ENCODE measurements around the gene TBC1D30.
"Not testable (repeated sequence)": the region's sequence is repeated elsewhere in the genome, so short reads cannot be mapped to it uniquely, and the experiment has no call there.

TBC1D30 gene

DNA sequence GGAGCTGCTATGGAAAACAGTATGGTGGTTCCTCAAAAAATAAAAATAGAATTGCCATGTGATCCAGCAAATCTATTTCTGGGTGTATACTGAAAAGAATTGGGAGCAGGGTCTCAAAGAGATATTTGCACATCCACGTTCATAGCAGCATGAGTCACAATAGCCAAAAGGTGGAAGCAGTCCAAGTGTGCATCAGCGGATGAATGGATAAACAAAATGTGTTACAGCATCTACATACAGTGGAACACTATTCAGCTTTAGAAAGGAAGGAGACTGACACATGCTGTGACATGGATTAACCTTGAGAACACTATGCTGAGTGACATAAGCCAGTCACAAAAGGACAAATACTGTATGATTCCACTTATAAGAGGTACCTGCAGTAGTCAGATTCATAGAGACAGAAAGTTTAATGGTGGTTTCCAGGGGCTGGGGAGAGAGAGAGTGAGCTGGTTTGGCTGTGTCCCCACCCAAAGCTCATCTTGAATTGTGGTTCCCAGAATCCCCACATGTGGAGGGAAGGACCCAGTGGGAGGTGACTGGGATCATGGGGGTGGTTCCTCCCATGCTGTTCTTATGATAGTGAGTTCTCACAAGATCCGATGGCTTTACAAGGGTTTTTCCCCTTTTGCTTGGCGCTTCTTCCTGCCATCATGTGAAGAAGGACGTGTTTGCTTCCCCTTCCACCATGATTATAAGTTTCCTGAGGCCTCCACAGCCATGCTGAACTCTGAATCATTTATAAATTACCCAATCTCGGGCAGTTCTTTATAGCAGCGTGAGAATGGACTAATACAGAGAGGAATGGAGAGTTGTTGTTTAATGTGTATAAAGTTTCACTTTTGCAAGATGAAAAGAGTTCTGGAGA lies 17.6 kb upstream of the TBC1D30 start:
- no peak for DNase-seq

DNA sequence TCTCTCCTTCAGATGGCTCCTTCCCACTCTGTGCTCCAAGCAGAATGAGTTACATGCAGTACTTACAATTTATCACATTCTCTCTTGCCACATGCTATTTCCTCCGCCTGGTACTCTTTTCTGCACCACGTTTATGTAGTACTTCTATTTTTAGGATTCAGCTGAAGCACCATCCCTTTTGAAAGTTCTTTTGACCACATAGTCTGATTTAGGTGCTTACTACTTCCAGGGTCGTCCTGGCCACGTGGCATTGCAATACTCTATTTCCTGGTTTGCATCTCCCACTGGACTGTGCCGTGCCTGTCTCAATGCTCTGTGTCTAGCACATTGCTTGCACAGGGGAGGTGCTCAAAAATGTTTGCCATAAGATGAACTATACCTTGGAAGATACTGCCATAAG lies 16.3 kb upstream of the TBC1D30 start:
- DNase-seq, result no peak

DNA sequence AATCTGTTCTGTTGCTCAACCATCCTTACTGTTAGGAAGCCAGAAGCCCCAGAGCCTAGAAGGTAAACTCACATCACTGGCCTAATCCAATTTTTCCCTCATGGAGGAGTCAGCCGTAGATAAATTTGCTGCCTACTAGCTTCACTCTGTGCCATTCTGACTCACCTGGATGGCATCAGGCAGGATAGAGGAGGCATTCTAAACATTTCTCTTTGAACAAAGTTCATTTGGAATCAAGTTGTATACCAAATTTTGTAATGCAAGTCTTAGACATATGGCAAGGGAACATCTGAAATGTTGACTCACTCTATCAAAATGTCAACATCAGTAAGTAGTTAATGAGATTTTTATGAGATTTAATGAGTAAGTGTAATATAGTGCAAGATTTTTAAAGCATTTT lies 13.6 kb upstream of the TBC1D30 start:
- no peak for DNase-seq

DNA sequence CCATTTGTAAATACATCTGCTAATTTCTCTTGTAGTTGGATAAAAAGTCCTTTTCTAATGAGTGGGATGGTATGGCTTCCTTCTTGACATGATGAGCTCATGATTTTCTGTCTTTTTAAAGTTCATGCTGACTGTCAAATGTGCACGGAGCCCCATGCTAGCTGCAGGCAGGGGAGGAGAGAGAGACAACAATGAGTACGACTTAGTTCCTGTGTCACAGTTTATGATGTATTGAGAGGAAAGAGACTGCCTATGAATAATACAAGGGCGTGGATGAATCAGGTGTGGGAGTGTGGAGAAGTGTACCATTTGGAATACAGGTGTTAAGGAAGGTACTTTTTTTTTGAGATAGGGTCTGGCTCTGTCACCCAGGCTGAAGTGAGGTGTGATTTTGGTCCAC lies 10.7 kb upstream of the TBC1D30 start:
- DNase-seq, result no peak

DNA sequence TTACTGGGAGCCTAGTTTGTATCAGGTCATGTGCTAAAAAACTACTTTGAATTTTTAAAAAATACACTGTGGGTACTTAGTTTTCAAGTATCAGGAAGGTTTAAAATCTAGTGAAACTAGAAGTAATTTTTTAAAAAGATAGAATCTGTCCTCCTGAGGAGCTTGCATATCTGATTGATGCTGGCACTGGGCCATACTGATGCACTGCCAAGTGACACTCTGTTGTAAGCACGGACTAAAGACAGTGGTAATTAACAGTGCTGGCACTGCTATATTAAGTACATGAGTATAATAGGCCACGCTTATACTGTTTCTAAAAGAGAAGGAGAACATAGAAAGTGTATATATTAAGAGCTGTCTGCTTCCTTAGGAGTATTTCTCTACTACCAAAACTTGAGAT lies 10.0 kb upstream of the TBC1D30 start:
- DNase-seq, result no peak

DNA sequence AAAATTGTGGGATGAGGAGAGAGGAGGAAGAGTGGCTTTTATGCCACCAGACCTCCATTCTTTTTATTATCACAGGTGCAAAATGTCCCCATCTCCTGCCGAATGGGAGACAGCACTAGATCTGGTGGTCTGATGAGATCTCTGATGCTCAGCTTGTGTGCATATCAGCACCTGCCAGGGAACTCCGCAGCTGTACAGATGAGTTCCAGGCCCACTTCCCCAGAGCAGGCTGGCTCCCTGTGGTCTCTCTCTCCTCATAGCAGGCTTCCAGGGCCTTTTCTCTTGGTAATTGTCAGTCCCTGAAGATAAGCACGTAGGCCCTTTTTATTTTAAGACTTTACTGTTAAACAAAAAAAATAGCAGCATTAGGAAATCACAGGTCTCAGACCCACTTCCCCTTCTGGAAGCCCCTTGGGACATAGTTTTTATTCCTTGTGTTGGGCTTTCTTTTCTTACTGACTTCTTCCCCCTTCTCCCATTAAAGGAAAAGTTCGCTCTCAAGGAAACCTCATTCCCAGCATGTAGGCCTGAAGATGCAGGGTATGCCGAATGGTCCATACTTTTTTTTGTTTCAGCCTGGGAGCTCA lies 4.5 kb upstream of the TBC1D30 start:
- no peak for DNase-seq

DNA sequence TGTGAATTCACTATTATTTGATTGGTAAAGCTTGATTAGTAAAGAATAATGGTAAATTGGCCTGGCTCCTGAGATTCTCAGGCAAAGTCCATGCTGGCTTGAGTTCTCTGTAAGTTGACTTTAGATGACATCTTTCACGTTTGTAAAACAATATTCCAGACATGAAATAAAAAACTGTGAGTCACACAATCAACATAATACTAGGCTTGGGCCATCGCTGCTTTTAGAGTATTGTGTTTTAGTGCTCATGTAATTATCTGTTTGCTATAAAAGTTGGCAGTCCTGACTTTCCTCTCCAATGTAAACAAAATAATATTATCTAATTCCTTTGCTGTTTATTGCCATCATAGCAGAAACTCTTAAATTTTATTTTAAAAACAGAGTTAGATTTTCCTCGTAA lies 3.9 kb upstream of the TBC1D30 start:
- DNase-seq, result no peak

DNA sequence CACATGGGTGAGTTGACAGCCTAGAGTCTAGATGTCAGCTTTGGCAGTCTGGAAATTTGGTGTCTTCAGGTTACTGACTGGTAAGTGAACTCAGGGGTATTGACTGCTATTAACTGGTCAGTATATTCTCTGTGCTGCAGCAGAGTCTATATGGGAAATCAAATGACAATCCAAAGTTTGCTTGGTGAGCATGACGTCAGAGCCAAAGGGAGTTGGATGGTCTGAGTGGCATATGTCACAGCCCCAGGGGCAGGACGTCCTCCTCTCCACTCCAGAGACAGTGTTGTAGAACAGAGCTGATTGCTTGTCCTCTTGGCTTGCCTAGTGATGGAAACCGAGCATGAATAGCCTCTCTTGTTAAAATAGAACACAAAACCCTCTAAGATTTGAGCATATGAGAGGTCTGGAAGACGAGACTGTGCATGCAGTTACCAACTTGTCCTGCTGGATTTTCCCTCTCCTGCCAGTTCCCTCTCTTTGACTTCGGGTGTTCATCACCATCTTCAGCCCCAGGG lies 3.3 kb upstream of the TBC1D30 start:
- no peak for DNase-seq

DNA sequence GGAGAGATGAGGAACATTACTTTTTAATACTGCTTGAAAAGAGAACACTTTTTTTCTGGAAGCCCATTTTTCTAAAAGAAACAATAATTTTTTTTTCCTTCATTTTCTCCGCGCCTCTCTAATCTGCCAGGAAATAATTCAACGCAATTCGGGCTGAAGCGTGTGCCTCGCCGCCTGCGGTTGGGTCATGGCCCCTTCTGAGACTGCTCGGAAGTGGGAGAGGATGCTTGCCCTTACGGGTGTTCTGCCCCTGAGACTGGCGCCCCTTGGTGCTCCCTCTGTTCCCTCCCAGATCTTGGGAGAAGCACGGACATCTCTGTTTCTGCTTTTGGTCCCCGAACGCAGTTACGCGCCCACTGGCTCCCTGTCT lies 332 bp upstream of the TBC1D30 start:
- DNase-seq, result no peak

DNA sequence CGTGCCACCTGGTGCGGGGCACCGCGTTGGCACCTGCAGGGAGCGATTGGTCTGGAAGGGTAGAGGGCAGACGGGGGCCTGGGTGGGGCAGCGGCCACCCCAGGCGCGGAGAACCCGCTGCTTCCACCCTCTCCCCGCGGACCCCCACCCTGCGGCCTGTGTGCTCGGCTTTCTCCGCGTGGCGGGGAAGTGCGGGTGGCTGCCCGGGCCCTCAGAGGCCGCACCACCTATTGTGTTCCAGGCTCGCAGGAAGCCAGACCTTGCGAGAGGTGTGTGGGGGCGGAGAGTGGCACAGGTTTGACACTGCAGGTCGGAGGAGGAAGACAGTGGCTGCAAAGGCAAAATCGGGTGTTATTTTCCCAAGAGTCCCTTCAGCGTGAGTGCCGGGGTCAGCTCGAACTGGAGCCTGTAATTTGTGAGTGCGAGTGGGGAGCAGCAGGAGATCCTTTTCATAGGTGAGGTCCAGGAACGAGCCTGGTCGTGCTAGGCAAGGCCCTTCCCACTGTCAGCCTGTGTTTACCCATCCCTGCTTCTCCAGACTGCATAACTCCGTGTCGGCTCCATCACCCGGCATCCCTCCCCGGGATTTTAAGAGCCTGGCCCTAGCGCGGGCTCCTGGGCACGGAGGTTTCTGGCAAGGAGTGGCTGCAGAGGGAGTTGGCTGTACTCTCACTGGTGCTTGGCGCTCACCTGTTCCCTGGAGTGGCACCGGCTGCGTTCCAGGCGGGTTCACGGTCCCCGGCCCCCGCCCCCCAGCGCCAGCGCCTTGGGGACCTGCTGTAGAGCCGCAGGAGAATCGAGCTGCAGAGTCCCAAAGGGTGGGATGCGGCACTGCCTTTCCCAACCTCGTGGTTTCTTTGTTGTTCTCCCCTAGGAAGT lies 935 bp downstream of the TBC1D30 start:
- DNase-seq, result peak; percentile 54

DNA sequence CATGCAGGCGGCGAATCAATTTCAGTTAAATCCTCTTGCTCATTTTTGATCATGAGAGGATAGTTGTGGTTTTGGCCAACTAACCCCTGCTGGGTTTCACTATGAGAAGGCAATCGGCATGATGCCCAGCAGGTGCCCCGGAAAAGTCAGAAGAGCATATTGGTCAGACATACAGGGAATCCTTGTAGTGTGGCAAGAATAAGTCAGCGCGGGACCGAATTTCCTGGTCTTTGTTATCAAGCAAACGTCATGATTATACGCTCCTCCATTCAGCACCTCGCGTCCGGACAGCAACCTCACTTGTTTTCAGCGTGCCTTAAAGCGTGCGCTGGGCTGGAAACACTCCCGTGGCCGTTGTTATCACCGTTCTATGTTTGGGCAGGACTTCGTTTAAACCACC lies 1.8 kb downstream of the TBC1D30 start:
- DNase-seq, result peak; percentile 73

DNA sequence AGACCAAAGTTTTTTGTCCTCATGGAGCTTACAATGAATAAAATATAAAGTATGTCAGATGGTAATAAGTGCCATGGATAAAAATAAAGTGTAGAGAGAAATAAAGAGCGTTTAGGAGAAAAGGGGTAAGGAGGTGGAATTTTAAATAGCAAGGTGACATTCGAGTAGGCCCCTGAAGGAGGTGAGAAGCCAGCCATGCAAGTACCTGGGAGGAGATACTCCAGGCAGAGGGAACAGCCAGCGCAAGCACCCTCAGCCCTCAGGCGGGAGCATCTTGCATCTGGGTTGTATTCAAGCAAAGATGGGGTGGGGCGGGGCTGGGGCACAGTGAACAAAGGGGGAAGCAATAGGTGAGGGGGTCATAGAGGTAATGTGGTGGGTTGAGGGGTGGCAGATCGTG lies 4.3 kb downstream of the TBC1D30 start:
- DNase-seq, result no peak

DNA sequence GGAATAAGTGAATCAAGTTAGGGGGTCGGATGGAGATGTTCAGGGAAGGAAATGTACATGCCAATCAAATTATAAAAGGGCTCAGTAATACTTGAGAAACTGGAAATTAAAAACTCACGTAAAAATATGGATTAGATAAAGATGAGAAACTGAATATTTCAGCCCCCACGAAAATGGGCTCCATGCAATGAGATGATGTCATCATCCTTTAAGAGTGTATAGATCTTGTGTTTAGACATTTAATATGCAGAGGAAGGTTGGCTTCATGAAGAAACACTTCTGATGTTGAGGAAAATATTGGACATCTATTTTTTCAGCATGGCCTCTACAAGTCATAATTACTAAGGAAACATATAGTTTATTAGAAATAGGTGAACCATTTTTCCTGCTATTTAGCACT lies 9.5 kb downstream of the TBC1D30 start:
- no peak for DNase-seq

DNA sequence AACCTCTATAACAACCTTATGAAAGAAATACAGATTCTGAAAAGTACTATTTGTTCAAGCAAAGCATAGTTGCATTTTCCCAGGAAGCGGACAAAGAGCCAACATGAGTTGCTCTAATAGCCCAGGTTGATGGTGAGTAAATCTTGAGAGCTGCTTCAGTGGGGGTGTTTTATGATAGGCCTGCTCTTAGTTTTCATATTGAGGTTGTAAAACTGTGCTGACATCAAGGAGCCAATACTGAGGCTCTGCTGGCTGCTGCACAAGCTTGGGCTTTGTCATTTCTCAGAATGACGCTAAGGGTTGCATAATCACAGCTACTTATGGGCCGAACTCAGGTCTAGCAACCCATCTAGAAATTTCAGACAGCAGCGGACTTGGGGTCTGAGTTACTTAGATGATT lies 11.5 kb downstream of the TBC1D30 start:
- no peak for DNase-seq

DNA sequence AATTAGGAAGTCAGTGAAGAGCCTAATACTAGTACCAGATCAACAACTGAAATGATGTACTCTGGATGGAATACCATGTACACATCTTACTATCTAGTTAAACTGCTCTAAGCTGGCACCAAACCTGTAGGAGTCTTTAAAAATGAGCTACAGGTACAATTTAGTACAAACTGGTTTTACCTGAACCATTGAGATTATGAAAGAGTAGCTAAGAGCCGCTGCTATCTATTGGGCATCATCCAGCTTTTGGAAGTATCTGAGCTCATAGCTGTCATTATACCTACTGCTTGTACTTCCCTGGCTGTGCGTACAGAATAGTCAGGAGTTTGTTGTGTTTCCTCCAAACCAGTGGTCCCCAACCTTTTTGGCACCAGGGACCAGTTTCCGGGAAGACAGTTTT lies 12.4 kb downstream of the TBC1D30 start:
- no peak for DNase-seq

DNA sequence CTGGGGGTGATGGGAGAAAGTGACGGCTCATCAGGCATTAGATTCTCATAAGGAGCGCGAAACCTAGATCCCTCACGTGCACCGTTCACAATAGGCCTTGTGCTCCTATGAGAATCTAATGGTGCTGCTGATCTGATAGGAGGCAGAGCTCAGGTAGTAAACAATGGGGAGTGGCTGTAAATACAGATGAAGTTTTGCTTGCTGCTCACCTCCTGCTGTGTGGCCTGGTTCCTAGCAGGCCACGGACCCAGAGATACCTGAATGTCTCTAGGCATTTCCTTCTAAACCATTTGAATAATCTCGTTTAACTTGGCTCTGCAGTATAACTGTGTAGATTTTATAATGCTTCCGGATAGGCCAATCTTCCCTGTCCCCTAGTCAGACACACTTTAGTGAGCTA lies 13.0 kb downstream of the TBC1D30 start:
- DNase-seq, result no peak

DNA sequence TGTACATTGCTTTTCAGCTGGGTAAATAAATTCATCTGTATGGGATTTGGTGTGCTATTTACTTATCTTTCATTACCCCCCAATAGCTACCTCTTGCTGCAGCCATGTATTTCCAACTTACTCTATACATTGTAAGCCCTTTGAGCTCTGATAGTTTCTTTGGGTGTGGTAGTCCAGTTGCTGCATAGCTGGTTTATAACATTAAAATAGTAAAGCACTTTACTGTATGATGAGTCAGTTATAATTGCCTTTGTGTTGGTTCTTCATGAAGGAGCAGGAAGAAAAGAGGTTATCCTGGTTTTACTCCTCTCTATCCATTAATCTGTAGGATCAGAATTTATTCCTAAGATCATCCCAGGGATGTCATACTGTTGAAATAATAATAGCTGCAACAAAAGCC lies 15.7 kb downstream of the TBC1D30 start:
- no peak for DNase-seq

DNA sequence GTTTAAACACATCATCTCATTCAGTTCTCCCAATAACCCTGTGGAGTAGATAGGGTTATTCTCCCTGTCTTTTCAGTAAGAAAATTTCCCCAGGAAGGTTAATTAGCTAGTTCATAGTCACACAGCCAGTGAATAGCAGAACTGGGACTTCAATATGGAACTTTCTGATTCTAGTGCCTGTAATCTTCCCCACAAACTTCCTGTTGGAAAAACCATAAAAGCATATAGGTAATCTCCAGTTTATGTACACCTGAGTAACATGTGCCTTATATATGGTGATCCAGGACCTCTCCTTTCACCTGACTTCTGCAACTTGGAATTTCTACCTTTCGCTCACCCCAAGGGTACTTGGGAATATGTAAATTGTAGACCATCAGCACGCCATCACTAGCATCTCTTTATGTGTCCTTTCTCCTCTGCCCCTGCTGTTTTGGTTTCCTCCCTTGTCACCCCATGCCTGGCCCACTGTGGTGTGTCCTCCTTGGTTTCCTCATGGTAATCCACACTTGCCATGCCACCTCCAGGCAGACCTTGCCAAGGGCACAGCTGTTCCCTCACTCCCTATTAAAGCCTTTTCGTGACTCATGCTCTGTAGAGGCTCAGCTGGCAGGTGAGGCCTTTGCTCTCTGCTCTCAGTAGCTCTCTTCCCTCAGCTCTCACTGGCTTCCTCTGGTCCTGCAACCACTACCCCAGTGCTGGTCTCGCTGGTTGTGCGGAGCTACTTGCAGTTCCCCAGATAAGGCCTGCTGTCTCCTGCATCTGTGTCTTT lies 16.7 kb downstream of the TBC1D30 start:
- DNase-seq, result no peak

DNA sequence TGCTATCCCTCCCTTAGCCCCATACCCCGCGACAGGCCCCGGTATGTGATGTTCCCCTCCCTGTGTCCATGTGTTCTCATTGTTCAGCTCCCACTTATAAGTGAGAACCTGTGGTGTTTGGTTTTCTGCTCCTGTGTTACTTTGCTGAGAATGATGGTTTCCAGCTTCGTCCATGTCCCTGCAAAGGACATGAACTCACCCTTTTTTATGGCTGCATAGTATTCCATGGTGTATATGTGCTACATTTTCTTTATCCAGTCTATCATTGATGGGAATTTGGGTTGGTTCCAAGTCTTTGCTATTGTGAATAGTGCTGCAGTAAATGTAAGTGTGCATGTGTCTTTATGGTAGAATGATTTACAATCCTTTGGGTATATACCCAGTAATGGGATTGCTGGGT lies 24.0 kb downstream of the TBC1D30 start:
- DNase-seq, result not testable (repeated sequence)

DNA sequence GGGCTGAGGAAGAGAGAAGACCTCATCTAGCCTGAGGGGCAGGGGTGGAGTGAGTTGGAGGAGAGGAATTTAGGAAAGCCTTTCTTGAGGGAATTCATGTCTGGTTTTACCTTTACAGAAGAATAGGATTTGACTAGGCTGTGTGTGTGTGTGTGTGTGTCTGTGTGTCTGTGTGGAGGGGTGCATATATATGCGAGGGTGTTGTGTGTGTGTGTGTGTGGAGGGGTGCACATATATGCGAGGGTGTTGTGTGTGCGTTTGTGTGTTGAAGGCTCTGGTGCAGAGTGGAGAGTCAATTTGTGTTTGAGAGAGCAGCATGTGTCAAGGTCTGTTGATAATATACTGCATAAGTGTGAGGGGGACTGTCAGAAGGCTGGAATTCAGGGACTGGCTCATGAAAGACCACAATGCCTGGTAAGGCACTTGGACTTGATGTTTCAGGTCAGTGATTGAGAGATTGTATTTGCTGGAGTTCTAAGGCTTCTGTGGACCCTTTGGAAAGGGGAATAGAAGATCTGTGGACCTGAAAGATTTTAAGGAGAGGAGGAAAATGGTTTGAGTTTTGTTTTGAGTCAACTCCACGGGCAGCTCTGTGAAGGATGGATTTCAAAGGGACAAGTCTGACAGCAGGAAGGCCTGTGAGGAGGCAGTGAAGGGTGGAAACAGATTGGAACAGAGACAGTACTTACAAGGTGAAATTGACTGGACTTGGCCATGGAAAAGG lies 34.6 kb downstream of the TBC1D30 start:
- DNase-seq, result no peak

DNA sequence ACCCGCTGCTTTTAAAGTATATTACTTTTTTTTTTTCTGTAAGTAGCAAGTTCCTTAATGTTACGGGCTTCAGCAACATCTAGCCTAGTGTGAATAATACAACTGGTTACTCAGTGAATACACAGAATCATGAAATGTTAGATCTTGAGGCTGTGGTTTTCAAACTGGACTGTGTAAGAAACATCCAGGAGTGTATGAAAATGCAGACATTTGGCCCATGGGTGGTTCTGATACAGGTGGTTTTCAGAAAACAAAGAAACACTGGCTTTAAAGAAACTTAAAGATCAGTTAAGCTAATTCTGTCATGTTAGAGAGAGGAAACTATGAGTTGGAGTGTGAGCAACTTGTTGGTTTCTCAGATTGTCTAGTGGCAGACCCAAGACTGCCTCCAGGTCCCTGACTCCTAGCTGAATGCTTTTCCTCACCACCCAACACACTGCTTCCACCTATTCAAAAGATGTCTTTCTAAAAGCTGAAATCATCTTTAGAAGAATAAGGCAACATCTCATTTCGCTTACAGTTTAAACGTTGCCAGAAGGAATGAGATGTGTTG lies 36.1 kb downstream of the TBC1D30 start:
- no peak for DNase-seq

DNA sequence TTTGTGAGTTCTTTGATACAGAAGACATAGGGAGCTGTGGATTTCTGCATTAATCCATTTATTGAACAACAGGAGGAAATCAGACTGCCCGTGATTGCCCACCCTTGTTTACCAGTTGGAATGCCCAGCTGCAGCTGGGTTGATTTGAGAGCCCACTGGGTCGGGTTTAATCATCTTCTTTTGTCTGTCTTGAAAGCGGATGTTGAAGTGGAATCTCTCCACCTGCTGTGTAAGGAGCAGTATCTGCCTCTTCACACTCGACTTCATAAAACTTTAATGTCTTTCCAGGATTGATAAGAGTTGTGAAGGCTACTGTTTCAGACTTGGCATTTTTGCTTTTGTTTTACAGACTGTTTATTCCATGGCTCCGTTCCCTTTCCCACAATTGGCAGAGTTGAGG lies 39.9 kb downstream of the TBC1D30 start:
- no peak for DNase-seq
